ENCODE results near the gene MYO1F.
"Not testable (repeated sequence)": the region's sequence is repeated elsewhere in the genome, so short reads cannot be mapped to it uniquely, and the experiment has no call there.

The MYO1F gene

GRCh38 chr19:8514505-8515009 lies 62.7 kb downstream of the MYO1F start:
- DNase-seq: not testable (repeated sequence)

- peak; percentile 99 for DNase-seq
These were observed 63.3 kb downstream of the MYO1F start, which contains the start of gene ZNF414 for GRCh38 chr19:8513687-8514504. Gene ZNF414, minus strand, starts transcription at chr19:8514167. Its CDS starts 121 bp downstream, at chr19:8514046.

GRCh38 chr19:8513036-8513686 lies 64.1 kb downstream of the MYO1F start:
- no peak for DNase-seq

- peak; percentile 74 for DNase-seq
These were observed 64.9 kb downstream of the MYO1F start for GRCh38 chr19:8512115-8512967.

GRCh38 chr19:8511573-8512101 lies 65.6 kb downstream of the MYO1F start:
- no peak for DNase-seq

- DNase-seq: no peak
These were observed 66.6 kb downstream of the MYO1F start for GRCh38 chr19:8510589-8511115.

GRCh38 chr19:8506402-8506957 lies 70.8 kb downstream of the MYO1F start:
- no peak for DNase-seq

- peak; percentile 91 for DNase-seq
These were observed 71.4 kb downstream of the MYO1F start for GRCh38 chr19:8505680-8506401.

GRCh38 chr19:8504919-8505318 lies 72.3 kb downstream of the MYO1F start:
- DNase-seq: no peak

GRCh38 chr19:8504171-8504570 lies 73.1 kb downstream of the MYO1F start:
- DNase-seq: no peak

GRCh38 chr19:8503510-8503909 lies 73.7 kb downstream of the MYO1F start:
- DNase-seq: no peak

GRCh38 chr19:8501981-8502380 lies 75.3 kb downstream of the MYO1F start:
- no peak for DNase-seq

- no peak for DNase-seq
These were observed 75.7 kb downstream of the MYO1F start for GRCh38 chr19:8501516-8501915.

- no peak for DNase-seq
These were observed 77.1 kb downstream of the MYO1F start for GRCh38 chr19:8500158-8500557.

GRCh38 chr19:8499048-8499833 lies 78.0 kb downstream of the MYO1F start:
- no peak for DNase-seq

- no peak for DNase-seq
These were observed 78.9 kb downstream of the MYO1F start for GRCh38 chr19:8498295-8498694.

- no peak for DNase-seq
These were observed 83.1 kb downstream of the MYO1F start for GRCh38 chr19:8494158-8494557.

GRCh38 chr19:8491574-8491973 lies 85.7 kb downstream of the MYO1F start:
- no peak for DNase-seq

- DNase-seq: no peak
These were observed 86.4 kb downstream of the MYO1F start for GRCh38 chr19:8490873-8491272.

- DNase-seq: no peak
These were observed 86.9 kb downstream of the MYO1F start for GRCh38 chr19:8490395-8490760.

All from activated CD8-positive, alpha-beta memory T cell treated with anti-CD3 and anti-CD28 coated beads, Interleukin-2, amount 50 U/mL, for 48 hours (primary cell).